T-helper 1 cell treated with Interleukin-12 subunit alpha and Interleukin-12 subunit beta and Interleukin-4 antibody, amounts not matched to agents 30 ng/mL and 1 ng/mL, for 36 hours (primary cell): ENCODE measurements around the gene FAM107A. TPM values are rescaled to one million over a fixed set of nuclear protein-coding genes. Genes with fewer than 3 reads are reported as not detected.

Source experiments
- intact Hi-C: fragments of 100-400 bp; cut with micrococcal nuclease; formaldehyde crosslinking; loops from one replicate; pipeline ENCODE4 v1.15.1; 2024
- total RNA-seq: library from RNA; stranded (reverse); gene quantifications from 2 replicates; pipeline ENCODE4 v1.2.3, GENCODE V29; 2022

Gene FAM107A, protein sequence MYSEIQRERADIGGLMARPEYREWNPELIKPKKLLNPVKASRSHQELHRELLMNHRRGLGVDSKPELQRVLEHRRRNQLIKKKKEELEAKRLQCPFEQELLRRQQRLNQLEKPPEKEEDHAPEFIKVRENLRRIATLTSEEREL
- total RNA-seq, result not detected in 2 replicates

DNA sequence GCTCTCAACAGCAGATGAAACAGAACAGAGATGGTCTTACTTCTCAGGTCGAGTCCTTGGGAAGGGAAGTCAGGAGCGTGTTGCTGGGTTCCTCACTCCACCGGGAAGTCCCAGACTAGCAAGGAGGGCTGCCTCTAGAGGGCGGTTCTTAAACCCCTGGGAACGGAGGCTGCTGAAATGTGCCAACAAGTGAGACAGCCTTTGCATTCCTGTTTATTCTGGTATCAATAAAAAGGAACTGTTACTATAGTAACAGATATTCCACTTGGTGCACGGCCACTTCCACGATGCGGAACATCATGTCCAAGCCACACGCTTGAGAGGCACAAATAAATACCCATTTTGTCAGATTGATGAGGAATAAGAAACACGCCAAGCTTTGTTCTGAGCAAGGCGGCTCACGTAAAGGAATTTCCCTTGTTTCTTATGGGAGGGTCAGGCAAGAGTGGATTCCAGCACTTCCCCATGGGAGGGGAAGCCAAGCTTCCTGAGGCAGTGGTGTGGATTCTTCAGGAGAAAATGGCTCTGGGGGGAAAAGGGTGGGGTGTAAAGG is at the start of gene FAM107A:
Gene FAM107A, minus strand, starts transcription at position 123 of the 553 bp plus-strand sequence. CDS start 7,531 bp downstream, outside the sequence.
- intact Hi-C loops, result no loop called here

DNA sequence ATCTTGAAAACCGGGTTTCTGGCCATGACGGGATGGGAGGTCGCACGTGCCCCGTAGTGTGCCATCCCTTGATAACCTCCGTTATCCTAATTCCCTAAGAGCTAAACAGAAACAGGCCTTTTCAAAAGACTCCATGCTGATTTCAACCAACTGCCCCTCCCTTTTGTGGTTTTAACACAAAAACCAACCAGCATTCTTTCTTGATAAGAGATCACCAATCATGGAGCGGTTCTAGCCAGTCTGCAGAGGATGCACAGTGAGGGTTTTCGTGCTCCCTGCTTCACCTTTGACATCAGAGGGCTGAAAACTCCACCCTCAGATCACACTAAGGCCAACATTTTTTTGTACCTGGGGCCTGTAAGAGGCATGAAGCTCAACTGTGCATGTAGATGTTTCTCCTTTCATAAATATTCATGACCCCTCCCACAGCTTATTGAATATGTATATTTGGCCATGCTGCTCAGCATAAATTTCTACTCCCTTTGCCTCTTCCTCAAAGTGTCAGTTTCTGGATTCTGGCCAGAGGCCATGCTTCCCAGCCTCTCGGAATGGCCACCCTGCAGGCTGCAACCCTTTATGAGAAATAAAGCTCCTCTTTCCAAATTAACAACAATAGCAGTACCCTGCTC is 48.1 kb upstream of the FAM107A start:
- intact Hi-C loops, result no loop called here

DNA sequence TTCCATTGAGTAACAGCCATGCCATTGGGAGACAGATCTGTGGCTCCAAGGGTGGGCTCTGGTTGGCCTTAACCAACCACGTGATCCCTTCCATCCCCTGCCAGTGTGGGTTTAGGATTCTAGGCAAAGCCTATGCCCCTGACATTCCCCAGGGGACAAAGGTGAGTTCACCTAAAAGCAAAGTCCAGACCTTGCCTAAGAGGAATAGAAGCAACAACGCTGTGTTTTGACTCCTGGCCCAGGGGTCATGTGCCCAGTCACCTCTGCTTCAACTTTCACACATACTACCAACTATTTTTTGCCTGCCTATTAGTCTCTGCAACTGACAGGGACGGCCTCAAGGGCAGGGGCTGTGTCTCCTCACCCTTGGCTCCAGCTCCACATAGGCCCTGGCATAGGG is 47.4 kb upstream of the FAM107A start:
- intact Hi-C loops, result no loop called here

DNA sequence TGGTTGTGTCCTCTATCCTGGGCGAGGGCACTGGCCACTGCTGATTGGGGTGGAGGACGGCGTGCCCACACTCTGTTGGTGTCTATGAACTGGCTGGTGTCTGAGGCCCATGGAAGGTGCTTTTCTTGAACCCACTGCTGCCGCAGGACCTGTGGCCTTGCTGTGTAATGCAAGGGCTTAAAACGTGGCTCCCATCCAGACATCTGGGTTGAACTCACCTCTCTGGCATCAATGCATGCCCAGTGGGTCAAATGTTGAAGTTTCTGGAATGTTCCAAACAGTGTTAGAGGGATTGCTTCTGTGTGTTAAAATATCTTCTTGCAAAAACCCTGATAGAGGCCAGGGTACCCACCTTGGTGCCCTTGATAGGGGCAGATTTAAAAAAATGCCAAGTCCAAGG is 46.8 kb upstream of the FAM107A start:
- intact Hi-C loops, result no loop called here

DNA sequence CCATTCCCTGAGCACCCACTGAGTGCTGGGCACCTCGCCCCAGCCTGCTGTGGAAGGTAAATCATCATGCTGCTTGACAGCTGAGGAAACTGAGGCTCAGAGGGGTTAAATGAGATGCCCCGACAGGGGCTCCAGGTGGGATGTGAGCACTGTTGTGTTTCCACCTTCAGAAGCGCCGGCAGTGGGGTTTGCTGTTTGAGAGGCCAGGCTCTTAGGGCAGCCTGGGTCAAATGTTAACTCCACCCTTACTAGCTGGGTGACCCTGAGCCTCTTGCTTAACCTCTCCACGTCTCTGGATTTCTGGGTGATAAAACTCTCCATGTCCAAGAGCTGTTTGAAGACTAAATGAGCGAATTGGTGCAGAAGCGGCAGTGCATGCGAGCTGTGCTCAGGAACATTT is 46.3 kb upstream of the FAM107A start:
- intact Hi-C loops, result no loop called here

DNA sequence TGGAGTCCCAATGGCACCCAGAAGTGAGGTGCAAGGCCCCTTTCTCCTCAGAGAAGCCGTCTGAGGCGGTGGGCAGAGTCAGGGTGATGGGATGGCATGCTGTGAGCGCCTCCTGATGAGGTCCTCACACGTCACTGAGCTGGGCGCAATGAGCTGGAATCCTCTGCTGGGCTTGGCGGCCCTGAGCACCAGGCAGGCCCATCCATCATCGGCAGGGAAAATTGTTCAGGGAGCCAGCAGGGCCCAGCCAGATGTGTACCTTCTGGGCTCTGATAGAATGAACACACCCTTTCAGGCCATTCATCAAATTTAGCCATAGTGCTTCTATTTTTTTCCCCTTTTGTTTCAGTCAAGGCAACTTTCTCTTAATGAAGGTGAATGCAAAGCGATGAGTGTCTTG is 45.7 kb upstream of the FAM107A start:
- intact Hi-C loops, result no loop called here

DNA sequence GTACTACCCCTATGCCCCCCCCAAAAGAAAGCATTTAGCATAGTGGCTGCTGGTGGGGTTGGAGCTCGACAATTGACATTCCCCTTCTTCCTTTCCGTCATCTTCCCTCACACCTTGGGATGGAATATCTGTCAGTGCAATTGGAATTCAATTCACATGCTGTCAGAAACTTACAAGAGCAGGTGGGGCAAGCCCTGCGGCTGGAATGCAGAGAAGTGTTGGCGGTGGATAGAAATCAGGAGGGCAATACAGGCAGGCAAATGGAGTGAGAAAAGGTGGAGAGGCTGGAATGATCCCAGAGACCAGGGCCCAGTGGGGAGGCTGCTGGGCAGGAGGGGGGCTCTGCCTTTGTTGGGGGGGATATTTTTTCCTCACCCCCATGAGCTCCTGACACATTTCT is 45.2 kb upstream of the FAM107A start:
- intact Hi-C loops, result no loop called here

DNA sequence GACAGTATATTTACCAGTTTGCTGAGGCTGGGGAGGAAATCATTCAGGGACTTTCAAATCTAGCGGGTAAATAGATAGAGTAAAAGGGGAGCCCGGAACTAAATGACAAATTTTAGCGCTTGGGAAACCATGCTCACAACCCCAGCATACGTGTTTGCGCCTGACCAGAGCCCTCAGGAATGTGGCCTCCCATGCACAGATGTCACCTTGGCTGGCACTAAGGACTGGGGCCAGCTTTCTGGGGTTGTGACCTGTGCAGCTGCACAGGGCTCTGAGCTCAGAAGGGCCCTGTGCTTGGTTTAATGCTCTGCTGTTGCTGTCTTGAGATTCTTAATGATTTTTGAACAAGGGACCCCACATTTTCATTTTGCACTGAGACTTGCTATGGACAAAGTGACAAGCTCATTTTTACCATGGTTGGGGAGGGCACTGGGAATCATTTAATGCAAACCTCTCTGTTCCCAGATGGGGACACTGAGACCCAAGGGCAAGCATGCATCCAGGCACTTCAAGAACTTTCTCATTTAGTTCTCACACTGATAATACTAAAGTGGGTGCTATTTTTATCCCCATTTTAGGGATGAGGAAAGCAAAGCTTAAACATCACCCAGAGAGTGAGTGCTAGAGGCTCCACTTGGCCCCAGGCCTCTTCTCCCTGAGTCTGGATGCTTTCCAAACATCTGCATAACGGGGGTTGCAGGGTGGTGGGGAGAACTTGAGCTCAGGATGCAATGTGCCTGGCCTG is 44.1 kb upstream of the FAM107A start:
- intact Hi-C loops, result no loop called here

DNA sequence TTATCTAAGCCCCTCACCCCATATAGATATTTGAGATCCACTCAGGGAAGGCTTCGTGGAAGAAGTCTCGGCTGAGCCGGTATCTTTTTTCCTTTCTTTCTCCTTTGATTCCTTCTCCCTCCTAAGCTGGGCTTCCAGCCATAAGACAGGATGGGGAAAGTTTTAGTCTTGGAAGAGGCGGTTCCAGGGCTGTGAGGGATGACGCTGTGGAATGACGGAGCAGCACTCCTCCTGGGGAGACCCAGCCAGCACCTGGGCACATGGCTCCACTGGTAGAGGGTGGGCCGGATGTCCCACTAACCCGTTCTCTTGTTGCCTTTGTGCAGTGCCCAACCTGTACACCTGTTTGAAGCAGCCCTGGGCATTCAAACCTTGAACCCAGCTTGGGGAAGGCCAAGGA is 43.2 kb upstream of the FAM107A start:
- intact Hi-C loops, result no loop called here

DNA sequence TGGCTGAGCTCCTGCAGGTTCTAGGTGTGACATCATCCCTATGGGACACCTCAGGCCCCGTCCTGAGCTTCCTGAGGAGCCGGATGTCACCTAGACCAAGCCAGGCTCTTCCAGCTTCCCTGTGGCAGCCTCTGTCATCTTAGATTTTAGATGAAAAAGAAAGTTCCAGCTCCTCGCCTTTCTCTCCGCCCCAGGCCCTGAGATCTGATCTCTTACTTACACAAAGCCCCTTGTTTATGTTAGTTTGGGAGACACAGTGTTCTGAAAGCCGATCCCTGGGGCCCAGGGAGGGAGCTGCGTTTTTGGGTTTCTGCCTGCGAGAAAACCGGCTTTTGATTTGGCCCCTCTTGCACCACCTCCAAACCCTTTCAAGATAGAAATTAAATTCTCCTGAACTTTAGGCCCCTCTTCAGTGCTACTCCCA is 40.2 kb upstream of the FAM107A start:
- intact Hi-C loops, result no loop called here

DNA sequence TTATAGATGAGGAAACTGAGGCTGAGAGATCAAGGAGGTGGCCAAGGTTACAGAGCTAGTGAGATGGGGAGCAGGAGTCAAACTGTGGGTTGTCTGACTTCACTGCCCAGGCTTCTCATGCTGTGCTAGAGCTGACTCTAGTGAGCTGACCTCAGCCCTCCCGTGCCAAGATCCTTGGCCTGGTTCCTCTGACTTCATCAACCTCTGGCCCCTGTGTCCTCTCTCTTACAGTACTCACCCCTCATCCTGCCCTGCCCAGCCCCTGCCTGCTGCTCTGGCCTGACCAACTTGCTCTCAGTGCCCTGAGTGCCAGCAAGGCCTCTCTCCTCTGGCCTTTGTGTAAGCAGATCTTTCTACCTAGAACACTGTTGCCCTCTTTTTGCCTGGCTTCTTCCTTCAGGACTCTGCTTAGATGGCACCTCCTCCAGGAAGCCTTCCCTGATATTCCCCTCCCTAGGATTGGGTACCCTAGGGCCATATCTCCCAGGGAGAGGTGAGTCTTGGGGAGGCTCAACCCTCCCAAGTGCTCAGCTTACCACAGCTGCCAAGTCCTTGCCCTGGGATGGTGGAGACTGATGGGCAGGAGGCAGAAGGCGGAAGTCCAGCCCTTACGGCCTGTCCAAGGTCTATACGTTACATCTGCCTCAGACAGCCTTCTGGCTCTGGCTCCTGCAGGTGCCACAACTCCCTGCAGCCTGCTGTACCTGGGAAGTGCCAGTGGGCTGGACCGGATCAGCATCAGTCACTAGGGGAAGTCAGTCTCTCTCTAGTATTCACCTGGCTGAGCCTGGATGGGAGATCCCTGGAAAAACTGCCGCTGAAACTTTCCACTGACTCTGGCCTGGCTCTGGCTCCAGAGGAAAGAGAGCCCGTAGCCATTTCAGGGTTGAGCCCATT is 36.3 kb upstream of the FAM107A start:
- intact Hi-C loops, result no loop called here

DNA sequence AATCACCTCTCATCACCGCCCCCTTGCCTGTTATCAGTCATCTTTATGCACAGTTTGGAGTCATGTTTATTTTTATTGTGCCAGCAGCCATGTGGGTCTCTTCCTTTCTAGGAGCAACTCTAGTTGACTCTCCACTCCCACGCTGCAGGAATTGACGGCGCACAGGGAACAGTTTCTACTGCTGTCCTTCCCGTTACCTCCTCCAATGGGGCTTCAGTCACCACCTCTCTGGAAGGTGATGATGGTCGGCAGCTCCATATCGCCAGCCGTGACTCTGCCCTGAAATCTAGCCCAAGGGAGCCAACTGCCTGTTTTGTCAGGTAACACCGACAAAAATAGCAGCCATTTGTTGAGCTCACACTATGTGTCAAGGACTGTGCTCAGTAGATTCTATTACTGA is 35.6 kb upstream of the FAM107A start:
- intact Hi-C loops, result no loop called here

DNA sequence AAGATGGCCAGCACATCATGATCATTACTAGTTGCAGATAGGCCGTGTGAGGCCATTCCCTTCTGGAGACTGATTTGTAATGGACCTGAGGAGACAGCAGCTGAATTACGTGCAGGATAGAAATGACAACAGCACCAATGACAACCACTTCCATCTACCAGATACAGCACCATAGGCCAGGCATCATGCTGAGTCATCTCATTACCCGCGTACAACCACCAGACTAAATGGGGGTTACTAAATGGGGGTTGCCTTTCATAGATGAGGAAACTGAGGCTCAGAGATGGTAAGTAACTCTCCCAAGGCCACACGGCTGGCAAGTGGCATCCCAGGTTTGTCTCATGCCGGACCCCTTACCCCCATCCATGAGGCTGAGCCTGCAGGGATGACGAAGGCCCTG is 32.8 kb upstream of the FAM107A start:
- intact Hi-C loops, result no loop called here

DNA sequence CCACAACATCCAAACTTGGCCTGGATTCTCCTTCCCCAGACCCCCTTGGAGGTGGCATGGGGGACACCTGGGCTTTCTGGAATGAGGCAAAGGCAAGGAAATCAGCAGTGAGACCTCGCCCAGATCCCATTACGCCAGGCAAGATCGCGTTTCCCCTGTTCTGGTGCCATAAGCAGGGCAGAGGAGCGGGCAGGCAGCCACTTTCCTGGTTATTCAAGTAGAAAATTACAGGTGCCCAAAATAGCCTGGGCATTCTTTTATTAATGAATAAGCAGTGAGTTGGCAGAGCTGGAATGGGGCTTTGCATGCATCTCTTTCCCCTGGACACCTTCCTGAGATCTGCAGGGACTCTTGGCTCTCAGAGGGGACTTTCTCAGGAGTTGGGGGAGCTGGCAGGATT is 31.5 kb upstream of the FAM107A start:
- intact Hi-C loops, result no loop called here

DNA sequence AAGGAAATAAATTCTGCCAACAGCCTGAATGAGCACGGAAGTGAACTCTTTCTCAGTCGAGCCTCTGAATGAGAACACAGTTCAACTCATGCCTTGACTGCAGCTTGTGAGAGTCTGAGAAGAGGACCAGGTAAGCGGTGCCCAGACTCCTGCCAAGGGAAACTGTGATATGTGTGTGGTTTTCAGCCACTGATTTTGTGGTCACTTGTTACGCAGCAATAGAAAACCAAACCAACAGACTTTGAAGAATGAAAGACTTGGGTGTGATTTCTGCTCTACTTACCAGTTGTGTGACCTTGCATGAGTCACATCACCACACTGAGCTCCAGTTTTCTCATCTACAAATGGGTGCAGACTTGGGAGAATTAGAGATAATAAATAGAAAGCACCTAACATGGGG is 30.6 kb upstream of the FAM107A start:
- intact Hi-C loops, result no loop called here

DNA sequence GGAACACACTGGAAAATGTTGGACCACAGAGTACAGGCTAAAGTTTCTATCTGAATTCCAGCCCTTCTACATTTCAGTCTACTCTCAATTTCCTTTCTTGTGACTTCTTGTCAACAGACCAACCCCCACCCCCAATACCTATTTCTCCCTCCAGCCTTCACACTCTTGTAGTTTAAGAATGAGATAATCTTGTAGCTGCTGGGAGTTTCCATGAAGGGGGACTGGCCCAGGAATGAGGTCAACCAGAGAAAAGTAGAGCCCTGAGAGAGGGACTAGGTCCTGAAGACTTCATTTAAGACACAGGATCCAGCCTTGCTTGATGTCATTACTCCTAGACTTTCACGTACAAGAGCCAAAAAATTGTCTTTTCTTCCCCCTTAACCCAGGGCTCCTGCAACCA is 29.5 kb upstream of the FAM107A start:
- intact Hi-C loops, result no loop called here

DNA sequence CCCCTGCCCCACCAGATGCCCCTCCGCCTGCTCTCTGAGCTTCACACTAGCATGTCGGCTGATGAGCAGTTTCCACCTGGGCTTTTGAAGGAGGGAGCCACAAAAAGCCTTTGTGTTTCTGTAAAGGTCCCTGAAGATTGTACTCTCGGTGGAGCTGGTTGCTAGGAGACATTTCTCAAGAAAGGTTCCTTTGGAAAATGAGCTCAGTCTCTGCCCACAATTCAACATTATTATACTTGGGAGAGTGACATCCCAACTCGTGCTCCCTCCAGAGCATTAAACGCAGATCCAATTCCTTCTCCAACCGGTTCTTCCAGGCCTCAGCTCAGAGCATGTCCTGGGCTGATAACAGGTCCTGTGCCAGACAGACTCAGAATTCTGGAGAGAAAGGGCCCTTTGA is 26.8 kb upstream of the FAM107A start:
- intact Hi-C loops, result no loop called here

DNA sequence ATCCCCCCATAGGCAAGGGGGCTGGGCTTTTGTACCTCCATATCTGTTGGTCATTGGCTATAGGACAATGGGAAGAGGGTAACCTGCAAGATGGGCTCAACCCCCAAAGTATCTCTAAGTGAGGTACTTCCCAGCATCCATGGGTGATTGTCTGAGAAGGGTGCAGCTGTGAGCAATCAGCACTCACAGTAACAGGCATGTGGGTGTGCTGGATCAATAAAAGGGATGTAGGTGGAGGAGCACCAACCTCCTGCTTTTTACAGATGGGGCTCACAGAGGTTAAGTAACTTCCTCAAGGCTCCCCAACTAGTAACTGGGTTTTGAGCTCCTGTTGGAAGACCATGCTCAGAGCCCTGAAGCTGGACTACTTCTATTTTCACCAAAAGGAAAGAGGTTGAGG is 26.4 kb upstream of the FAM107A start:
- intact Hi-C loops, result no loop called here

DNA sequence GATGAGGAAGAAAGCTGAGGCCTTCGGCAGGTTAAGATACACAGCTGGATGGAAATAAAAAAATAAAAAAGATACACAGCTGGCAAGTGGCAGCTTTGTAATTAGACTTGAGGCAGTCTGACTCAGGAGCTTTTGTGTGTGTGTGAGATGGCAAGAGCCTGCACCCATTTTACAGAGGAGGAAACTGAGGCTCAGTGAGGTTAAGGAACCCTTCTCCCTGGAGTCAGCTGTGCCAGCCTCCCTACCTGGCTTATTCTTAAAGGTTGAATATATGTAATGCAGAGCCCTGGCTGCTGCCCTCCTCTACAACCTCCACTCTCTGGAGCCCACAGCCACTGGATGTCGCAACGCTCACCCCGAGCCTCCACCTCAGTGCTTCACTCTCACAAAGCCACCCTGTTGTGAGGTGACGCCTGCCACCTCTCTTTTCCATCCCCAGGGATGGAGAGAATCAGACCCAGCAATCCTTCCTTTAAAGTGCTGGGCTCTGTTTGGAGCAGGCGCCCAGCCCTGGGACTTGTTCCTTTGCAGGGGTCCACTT is 20.6 kb upstream of the FAM107A start:
- intact Hi-C loops, result no loop called here

DNA sequence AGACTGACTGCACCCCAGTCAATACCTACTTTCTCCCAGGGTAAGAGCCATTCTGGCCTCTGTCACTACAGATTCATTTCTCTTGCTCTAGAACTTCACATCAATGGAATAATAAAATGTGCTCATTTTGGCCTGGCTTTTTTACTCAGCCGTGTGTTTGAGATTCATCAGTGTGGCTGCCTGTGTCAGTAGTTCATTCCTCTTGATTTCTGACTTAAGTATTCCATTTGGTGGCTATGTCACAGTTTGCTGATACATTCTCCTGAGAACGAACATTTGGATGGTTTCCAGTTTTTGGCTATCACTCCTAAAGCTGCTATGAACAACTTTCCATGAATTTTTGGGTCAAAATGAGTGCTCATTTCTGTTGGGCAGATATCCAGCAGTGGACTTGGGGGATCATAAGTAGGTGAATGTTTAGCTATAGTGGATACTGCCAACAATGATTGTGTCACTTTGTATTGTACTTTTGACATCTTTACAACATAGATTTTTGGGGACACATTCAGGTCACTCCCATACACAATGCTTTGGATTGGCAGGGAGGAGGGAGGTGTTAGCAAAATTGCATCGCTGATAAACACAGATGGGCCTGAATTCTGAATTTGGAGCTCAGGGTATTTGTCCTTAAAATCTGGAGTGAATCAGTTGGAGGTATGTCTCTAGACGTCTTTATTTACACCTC is 19.8 kb upstream of the FAM107A start:
- intact Hi-C loops, result no loop called here

DNA sequence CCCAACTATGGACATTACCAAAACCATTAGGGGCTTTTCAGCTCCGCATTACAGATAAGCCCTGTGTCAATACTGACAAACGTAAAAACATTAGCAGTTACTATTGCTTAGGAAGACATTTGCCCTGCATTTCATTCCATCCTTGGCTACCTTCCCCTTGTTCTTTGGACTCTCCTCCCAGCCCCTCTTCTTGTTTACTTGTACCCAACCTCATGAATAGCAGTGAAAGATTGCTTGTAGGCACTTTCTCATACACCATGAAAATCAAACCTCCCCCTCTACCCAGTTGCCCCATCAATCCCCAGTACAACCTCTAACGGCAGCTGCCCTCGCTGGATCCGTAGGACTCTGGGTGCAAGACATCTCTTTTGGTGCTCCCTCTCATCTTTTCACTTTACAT is 16.9 kb upstream of the FAM107A start:
- intact Hi-C loops, result no loop called here
